ENCODE measurements around the gene KIF1B.

Gene KIF1B

DNA sequence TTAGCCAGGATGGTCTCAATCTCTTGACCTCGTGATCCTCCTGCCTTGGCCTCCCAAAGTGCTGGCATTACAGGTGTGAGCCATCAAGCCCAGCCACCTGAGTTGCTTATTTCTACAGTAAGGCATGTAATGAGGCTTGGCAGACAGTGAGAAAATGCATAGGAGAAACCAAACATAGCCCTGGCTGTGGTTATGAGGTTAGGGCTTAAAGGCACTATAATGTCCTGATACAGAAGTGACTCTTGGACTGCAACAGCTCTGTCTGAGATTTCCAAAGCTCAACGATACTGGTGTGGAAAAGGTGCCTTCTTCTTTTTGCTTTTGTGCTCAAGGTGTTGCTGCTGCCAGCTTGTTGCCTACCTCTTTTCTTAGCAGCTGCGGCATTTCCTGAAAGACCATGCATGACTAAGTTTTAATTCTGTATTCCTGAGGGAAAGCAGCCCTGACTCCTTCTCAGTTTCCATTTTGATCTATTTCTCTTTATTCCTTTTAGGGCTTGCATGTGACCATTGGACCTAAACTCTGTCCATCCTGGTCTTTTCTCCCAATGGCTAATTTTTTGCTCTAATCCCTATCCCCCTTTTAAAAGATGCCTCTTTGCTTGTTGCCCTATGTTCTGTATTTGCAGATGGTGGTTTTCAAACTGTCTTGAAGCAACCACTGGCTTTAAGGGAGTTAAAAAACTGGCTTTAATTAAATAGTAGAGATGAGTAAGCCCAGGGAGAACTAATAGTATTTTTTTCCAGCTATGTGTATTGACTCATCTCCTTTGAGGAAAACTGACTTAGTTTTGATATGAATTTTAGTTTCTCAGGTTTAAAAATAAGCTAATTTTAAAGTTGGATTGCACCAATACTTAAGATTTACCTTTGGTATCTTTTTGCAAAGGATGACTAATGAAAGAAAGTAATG, 70.3 kb downstream of the KIF1B start:
- Histone ChIP-seq H3K27me3 (ENCODE audit: control insufficient read depth, insufficient read depth, low read length) (no peaks in the 10 kb centered on the region), H3K9me3 (ENCODE audit: control insufficient read depth, low read length) (no peaks in the 10 kb centered on the region), H3K27ac (no peak overlapping the region), H3K4me2 (ENCODE audit: low read length) (no peak overlapping the region), H3K79me2 (no peaks in the 10 kb centered on the region), H3K4me1 (no peaks in the 10 kb centered on the region), H3K9ac (no peak overlapping the region), H3K36me3 (ENCODE audit: control insufficient read depth, insufficient read depth, low read length) (no peaks in the 10 kb centered on the region), H3K4me3 (ENCODE audit: low read depth, low read length) (no peak overlapping the region), H2AFZ (no peak overlapping the region)
- TF ChIP-seq, protein P1, sequence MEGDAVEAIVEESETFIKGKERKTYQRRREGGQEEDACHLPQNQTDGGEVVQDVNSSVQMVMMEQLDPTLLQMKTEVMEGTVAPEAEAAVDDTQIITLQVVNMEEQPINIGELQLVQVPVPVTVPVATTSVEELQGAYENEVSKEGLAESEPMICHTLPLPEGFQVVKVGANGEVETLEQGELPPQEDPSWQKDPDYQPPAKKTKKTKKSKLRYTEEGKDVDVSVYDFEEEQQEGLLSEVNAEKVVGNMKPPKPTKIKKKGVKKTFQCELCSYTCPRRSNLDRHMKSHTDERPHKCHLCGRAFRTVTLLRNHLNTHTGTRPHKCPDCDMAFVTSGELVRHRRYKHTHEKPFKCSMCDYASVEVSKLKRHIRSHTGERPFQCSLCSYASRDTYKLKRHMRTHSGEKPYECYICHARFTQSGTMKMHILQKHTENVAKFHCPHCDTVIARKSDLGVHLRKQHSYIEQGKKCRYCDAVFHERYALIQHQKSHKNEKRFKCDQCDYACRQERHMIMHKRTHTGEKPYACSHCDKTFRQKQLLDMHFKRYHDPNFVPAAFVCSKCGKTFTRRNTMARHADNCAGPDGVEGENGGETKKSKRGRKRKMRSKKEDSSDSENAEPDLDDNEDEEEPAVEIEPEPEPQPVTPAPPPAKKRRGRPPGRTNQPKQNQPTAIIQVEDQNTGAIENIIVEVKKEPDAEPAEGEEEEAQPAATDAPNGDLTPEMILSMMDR (IDR thresholded peaks at IDR 0.05): no peak

DNA sequence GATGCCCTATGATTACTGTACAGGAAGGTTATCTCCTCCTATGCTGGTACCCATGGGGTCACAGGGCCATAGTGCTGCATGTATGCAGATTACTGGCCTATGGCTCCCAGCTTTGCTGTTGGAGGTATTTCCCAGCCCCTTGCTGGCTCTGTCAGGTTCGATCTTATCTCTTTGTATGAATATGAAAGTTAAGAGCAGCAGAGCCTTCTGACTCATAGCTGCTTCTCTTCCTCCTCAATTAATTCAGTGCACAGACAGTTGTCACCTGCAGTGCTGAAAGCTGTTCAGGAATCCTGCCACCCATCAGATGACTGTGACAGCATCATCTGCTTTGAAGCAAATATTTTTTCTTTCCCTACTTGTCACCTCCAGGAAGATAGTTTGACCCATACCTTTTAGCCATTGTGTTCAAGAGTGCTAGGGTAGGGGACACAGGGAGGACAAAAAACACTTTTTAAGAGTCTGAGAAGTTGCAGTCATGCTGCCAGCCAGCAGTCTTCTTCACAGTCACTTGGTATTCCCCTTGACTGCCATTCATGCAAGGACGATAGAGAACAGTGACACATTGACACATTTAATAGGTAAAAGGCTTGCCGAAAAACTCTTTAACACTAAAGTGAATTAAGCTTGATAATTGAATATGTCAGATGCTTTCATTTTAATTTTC, 73.1 kb downstream of the KIF1B start:
- H3K36me3 ChIP-seq (ENCODE audit: control insufficient read depth, insufficient read depth, low read length): no peaks in the 10 kb centered on the region
- H3K4me1 ChIP-seq: no peaks in the 10 kb centered on the region

DNA sequence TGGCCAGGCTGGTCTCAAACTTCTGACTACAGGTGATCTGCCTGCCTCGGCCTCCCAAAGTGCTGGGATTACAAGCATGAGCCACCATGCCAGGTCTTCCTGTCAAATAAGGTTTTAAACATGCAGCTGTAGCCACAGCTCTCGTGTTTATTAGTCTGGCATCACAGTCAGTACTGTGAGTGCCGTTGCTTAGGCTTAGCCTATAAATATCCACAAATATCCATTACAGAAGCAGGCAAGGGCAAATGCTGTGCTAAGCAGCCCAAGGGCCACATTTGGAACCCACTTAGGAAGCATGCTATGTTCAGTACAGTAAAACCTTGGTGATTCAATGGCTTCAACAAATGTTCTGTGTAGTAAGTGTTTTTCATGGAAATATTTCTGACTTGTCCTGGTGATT, 75.9 kb downstream of the KIF1B start:
- H3K4me1 ChIP-seq: no peaks in the 10 kb centered on the region
- H3K36me3 ChIP-seq (ENCODE audit: control insufficient read depth, insufficient read depth, low read length): no peaks in the 10 kb centered on the region
- no peak overlapping the region for H2AFZ ChIP-seq
- no peaks in the 10 kb centered on the region for H3K9me3 ChIP-seq (ENCODE audit: control insufficient read depth, low read length)
- no peak overlapping the region for H3K4me2 ChIP-seq (ENCODE audit: low read length)
- no peaks in the 10 kb centered on the region for H3K79me2 ChIP-seq
- no peak overlapping the region for H3K4me3 ChIP-seq (ENCODE audit: low read depth, low read length)
- no peak overlapping the region for H3K27ac ChIP-seq
- H3K27me3 ChIP-seq (ENCODE audit: control insufficient read depth, insufficient read depth, low read length): no peaks in the 10 kb centered on the region
- TF ChIP-seq, protein P1 (IDR thresholded peaks at IDR 0.05): no peak
- H3K9ac ChIP-seq: no peak overlapping the region

More for the DNA sequence above, 73.1 kb downstream of the KIF1B start:
- H3K9me3 ChIP-seq (ENCODE audit: control insufficient read depth, low read length): no peaks in the 10 kb centered on the region
- no peak overlapping the region for H3K27ac ChIP-seq
- TF ChIP-seq, protein P1 (IDR thresholded peaks at IDR 0.05): no peak
- H3K4me2 ChIP-seq (ENCODE audit: low read length): no peak overlapping the region
- H3K27me3 ChIP-seq (ENCODE audit: control insufficient read depth, insufficient read depth, low read length): no peaks in the 10 kb centered on the region
- H3K79me2 ChIP-seq: no peaks in the 10 kb centered on the region
- no peak overlapping the region for H2AFZ ChIP-seq
- no peak overlapping the region for H3K9ac ChIP-seq
- H3K4me3 ChIP-seq (ENCODE audit: low read depth, low read length): no peak overlapping the region

DNA sequence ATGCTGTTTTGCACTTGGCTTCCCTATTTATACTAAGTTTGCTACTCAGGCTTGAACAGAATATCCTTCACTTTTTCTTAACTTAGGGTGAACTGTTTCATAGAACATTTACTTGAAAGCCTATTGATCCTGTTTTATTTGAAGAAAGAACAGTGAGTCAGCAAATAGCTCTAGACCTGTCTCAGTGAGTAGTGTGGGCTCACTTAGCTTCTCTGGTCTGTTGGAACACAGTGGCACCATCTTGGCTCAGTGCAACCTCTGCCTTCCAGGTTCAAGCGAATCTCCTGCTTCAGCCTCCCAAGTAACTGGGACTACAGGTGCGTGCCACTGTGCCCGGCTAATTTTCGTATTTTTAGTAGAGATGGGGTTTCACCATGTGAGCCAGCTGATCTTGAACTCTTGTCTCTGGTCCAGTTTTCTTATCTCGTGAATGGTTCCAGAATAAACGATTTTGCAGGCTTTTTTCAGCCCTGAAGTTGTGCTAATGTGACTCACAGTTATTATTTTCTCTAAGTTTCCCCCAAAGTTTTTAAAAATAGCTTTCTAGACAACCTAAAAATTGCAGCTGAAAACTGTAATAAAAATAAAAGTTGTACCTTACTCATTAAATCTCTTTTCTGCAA, 76.8 kb downstream of the KIF1B start:
- H2AFZ ChIP-seq: no peak overlapping the region
- no peaks in the 10 kb centered on the region for H3K27me3 ChIP-seq (ENCODE audit: control insufficient read depth, insufficient read depth, low read length)
- H3K79me2 ChIP-seq: no peaks in the 10 kb centered on the region
- H3K9me3 ChIP-seq (ENCODE audit: control insufficient read depth, low read length): no peaks in the 10 kb centered on the region
- no peak overlapping the region for H3K27ac ChIP-seq
- H3K4me2 ChIP-seq (ENCODE audit: low read length): no peak overlapping the region
- TF ChIP-seq, protein P1 (IDR thresholded peaks at IDR 0.05): no peak
- H3K36me3 ChIP-seq (ENCODE audit: control insufficient read depth, insufficient read depth, low read length): no peaks in the 10 kb centered on the region
- H3K4me1 ChIP-seq: no peaks in the 10 kb centered on the region
- H3K4me3 ChIP-seq (ENCODE audit: low read depth, low read length): no peak overlapping the region
- no peak overlapping the region for H3K9ac ChIP-seq
